GF-D8 (cell line): ENCODE measurements around the gene NLGN2.

Experiments used
- DNase-seq: peaks from one replicate; lab custom pipeline; 2025; lab: John Stamatoyannopoulos, UW

NLGN2 gene

GRCh38 chr17:7414837-7415236, 7.2 kb downstream of the NLGN2 start:
- no peak for DNase-seq

- no peak for DNase-seq
Observed at GRCh38 chr17:7415784-7416183, 8.1 kb downstream of the NLGN2 start.

- no peak for DNase-seq
Observed at GRCh38 chr17:7416323-7416722, 8.7 kb downstream of the NLGN2 start.

GRCh38 chr17:7417056-7417655, 9.5 kb downstream of the NLGN2 start:
- DNase-seq, result no peak

GRCh38 chr17:7418472-7419152, 11.0 kb downstream of the NLGN2 start:
- no peak for DNase-seq

GRCh38 chr17:7419819-7420610, 12.4 kb downstream of the NLGN2 start, which contains the start of gene SPEM1:
SPEM1 (plus strand) TSS chr17:7420324; CDS start chr17:7420385, 61 bp downstream.
- DNase-seq, result no peak

- DNase-seq, result no peak
Observed at GRCh38 chr17:7421186-7421585, 13.5 kb downstream of the NLGN2 start.

GRCh38 chr17:7423679-7424078, 16.0 kb downstream of the NLGN2 start:
- no peak for DNase-seq

- no peak for DNase-seq
Observed at GRCh38 chr17:7425316-7425715, 17.7 kb downstream of the NLGN2 start, which contains the start of gene SPEM2. SPEM2 (plus strand) TSS chr17:7425616; CDS start chr17:7425689, 73 bp downstream.

- DNase-seq, result no peak
Observed at GRCh38 chr17:7425756-7426155, 18.1 kb downstream of the NLGN2 start.

GRCh38 chr17:7426203-7426863, 18.7 kb downstream of the NLGN2 start:
- DNase-seq, result no peak

- no peak for DNase-seq
Observed at GRCh38 chr17:7426896-7427489, 19.3 kb downstream of the NLGN2 start.

- DNase-seq, result no peak
Observed at GRCh38 chr17:7427549-7427948, 19.9 kb downstream of the NLGN2 start.

- DNase-seq, result no peak
Observed at GRCh38 chr17:7428557-7428956, 20.9 kb downstream of the NLGN2 start, which contains the start of gene SPEM3. SPEM3 (plus strand) TSS chr17:7428857; CDS start chr17:7428903, 46 bp downstream.

GRCh38 chr17:7429722-7430121, 22.1 kb downstream of the NLGN2 start:
- no peak for DNase-seq

GRCh38 chr17:7431231-7431630, 23.6 kb downstream of the NLGN2 start:
- no peak for DNase-seq

- no peak for DNase-seq
Observed at GRCh38 chr17:7432296-7432695, 24.7 kb downstream of the NLGN2 start.

GRCh38 chr17:7435676-7436555, 28.3 kb downstream of the NLGN2 start:
- DNase-seq, result peak; percentile 46

GRCh38 chr17:7436556-7437368, 29.1 kb downstream of the NLGN2 start:
- DNase-seq, result peak; percentile 2

- DNase-seq, result no peak
Observed at GRCh38 chr17:7437369-7437863, 29.8 kb downstream of the NLGN2 start.
